CD4-positive, alpha-beta T cell treated with Interleukin-17A for 1 hour (primary cell): Measurements from ENCODE around the gene SCRN2.

Source experiments
- DNase-seq: peaks from one replicate; pipeline ENCODE4 v3.0.0-alpha.2; 2020

Gene SCRN2

GRCh38 chr17:47871048-47871447 is 30.0 kb upstream of the SCRN2 start:
- DNase-seq, result no peak

GRCh38 chr17:47870056-47870455 is 29.0 kb upstream of the SCRN2 start:
- no peak for DNase-seq

GRCh38 chr17:47869114-47869513 is 28.0 kb upstream of the SCRN2 start:
- no peak for DNase-seq

- no peak for DNase-seq
Observed at GRCh38 chr17:47867813-47868533, 26.9 kb upstream of the SCRN2 start.

GRCh38 chr17:47866941-47867340 is 25.9 kb upstream of the SCRN2 start:
- DNase-seq, result no peak

- DNase-seq, result no peak
Observed at GRCh38 chr17:47864791-47865216, 23.7 kb upstream of the SCRN2 start.

GRCh38 chr17:47862621-47863440 is 21.8 kb upstream of the SCRN2 start:
- no peak for DNase-seq

GRCh38 chr17:47860386-47860785 is 19.3 kb upstream of the SCRN2 start:
- DNase-seq, result no peak

- DNase-seq, result no peak
Observed at GRCh38 chr17:47857551-47858455, 16.7 kb upstream of the SCRN2 start.

- no peak for DNase-seq
Observed at GRCh38 chr17:47856830-47857229, 15.8 kb upstream of the SCRN2 start.

- DNase-seq, result no peak
Observed at GRCh38 chr17:47855737-47856136, 14.7 kb upstream of the SCRN2 start.

- DNase-seq, result no peak
Observed at GRCh38 chr17:47853616-47854015, 12.5 kb upstream of the SCRN2 start.

GRCh38 chr17:47852113-47852949 is 11.3 kb upstream of the SCRN2 start:
- DNase-seq, result peak; percentile 15

GRCh38 chr17:47851764-47852112 is 10.7 kb upstream of the SCRN2 start:
- no peak for DNase-seq

GRCh38 chr17:47850692-47851573 is 9.9 kb upstream of the SCRN2 start, which contains the start of gene SP6:
SP6 (minus strand) TSS chr17:47851163; CDS start chr17:47848429, 2,734 bp downstream.
- DNase-seq, result peak; percentile 68

GRCh38 chr17:47850373-47850691 is 9.3 kb upstream of the SCRN2 start:
- DNase-seq, result no peak

- no peak for DNase-seq
Observed at GRCh38 chr17:47848198-47848513, 7.1 kb upstream of the SCRN2 start.

GRCh38 chr17:47847341-47848197 is 6.5 kb upstream of the SCRN2 start:
- peak; percentile 36 for DNase-seq

- DNase-seq, result no peak
Observed at GRCh38 chr17:47846716-47847340, 5.8 kb upstream of the SCRN2 start.

- DNase-seq, result no peak
Observed at GRCh38 chr17:47845716-47846075, 4.6 kb upstream of the SCRN2 start.
